ENCODE results near the gene IFI27.
A peak's percentile ranks its signal among the peaks of the same experiment; 100 is the strongest.
"Not testable (repeated sequence)": the region's sequence is repeated elsewhere in the genome, so short reads cannot be mapped to it uniquely, and the experiment has no call there.

IFI27 gene

DNA sequence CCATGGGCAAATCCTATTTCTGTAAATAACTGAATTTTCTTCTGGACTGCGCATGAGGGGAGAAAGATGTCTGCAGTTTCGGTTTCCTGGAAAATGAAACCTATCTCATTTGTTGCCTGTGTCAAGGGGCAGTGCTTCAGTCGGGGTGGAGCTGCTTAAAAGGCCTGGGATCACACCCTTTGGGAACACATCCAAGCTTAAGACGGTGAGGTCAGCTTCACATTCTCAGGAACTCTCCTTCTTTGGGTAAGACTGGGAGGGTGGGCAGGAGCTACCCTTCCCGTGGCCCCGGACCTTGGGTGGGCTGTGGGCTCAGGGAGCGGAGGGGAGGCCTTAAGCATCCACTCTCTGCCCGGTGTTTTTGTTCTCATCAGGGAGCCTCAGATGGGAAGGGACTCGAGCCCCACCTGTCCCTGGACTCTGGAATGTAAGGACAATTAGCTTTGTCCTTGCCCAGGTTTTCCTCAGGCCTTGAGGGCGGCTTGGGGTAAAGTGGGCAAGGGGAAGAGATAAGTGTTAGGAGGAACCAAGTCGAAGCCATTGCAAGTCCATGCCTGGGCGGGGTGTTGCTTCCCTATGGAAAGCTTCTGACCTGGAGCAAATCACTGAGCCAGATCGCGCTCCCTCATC is at the start of gene IFI27:
Gene IFI27, plus strand, starts transcription at position 185 of the 630 bp plus-strand sequence.
- peak; percentile 35 for DNase-seq

DNA sequence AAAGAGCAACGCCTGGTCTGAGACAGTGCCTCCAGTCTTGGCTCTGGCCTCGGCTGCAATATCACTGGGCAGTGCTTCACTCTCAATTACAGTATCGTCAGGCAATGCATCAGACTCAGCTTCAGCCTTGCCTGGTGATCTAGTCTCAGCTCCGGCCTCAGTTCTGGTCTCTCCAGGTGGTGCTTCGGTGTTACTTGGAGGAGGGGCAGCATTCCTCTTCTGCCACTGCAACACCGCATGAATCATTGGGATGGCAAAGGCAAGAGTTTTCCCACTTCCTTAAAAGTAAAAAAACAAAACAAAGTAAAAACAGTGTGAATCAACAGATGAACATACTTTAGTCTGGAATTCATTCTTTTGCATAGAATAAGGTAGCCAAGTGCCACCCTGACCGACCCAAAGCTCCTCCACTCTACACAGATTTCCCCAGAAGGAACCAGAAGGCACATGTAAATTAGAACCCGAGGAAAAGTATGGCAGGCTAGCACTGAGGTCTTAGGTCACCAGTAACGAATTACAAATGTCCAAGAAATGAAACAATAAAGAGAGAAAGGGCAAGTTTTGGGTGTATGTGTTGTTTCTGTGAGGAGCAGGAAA is 48.1 kb upstream of the IFI27 start:
- peak; percentile 51 for DNase-seq

DNA sequence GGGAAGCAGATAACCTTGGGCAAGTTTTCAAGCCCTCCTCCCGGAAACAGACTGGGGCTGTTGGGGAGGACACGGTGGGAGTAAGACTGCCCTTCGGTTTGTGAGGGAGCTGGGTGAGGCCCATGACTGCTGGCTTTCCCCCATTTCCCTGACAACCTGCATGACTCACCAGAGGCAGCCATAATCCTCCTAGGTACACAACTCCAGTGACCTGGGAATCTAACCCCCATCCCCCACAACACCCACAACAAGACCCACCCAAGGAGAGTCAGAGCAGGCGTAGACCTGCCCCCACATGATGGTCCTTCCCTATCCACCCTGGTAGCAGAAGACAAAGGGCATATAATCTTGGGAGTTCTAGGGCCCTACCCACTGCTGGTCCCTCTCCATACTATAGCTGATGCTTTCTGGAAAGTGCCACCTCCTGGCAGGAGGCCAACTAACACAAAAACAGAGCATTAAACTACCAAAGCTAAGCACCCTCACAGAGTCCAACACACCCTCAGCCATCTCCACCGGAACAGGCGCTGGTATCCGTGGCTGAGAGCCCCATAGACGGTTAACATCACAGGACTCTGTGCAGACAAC is 44.4 kb upstream of the IFI27 start:
- DNase-seq = peak; percentile 55

DNA sequence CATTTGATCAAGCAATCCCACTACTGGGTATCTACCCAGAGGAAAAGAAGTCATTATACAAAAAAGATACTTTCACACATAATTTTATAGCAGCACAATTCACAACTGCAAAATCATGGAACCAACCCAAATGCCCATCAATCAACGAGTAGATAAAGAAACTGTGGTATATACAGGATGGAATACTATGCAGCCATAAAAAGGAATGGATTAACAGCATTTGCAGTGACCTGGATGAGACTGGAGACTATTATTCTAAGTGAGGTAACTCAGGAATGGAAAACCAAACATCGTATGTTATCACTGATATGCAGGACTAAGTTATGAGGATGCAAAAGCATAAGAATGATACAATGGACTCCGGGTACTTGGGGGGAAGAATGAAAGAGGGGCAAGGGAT is 38.5 kb upstream of the IFI27 start:
- DNase-seq = not testable (repeated sequence)

DNA sequence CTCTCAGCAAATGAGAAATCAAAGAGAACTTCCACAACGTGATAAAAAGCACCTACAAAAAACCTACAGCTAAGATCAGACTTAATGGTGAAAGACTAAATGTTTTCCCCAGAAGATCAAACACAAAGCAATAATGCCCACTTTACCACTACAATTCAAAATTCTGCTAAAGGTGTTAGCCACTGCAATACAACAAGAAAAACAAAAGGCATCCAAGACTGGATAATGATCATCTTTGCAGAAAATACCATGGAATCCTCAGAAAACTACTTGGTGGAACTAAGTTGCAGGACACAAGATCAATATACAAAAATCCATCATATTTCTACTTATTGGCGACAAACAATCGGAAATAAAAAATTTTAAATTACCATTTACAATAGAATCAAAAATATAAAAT is 36.0 kb upstream of the IFI27 start:
- DNase-seq = no peak

DNA sequence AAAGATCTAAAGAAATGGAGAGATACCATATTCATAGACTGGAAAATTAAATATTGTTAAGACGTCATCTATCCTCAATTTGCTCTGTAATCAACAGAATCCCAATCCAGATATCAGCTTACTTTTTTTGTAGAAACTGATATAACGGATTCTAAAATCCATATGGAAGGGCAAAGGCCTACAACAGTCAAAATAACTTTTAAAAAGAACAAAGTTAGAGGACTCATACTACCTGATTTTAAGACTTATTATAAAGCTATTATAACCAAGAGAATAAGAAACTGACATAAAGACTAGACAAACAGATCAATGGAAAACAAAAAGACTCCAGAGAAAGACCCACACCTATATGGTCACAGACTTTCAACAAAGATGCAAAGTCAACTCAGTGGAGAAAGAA is 35.5 kb upstream of the IFI27 start:
- no peak for DNase-seq

DNA sequence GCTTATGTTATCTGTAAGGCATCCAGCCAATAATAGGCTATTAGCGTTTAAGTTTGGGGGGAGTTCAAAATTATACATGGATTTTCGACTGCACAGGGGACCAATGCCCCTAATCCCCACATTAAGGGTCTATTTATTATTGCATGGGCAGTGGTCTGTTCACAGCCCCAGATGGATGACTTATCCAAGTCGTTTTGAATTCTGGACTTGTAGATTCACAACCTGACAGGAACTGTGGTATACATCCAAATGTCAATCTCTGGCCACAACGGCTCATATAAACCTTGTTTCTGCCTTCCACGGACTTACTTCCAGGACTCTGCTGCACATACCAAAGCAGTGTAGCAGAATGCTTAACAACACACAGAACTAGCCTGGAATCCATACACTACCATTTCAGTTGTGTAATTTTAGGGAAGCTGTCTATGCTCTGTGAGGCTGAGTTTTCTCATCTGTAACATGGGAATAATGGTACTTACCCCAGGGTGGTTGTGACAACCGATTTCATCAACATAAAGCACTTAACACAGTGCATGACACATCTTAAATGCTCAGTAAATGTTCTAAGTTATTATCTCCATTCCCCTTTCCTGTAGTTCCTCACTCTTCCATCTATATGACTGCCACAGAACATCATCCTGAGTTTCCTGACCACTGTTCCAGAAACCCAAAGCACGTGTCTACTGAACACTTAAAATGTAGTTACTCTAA is 33.3 kb upstream of the IFI27 start:
- no peak for DNase-seq

DNA sequence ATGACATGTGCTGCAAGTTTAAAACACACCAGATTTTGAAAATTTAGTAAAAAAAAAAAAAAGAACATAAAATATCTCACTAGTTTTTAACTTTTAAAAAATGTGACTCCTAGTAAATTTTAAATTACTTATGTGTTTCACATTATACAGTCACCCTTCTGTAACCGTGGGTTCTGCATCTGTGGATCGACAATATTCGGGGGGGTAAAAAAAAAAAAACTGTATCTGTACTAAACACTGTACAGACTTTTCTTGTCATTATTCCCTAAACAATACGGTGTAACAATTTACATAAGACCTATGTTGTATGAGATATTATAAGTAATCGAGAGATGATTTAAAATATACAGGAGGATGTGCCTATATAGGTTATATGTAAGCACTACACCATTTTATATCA is 32.7 kb upstream of the IFI27 start:
- no peak for DNase-seq

DNA sequence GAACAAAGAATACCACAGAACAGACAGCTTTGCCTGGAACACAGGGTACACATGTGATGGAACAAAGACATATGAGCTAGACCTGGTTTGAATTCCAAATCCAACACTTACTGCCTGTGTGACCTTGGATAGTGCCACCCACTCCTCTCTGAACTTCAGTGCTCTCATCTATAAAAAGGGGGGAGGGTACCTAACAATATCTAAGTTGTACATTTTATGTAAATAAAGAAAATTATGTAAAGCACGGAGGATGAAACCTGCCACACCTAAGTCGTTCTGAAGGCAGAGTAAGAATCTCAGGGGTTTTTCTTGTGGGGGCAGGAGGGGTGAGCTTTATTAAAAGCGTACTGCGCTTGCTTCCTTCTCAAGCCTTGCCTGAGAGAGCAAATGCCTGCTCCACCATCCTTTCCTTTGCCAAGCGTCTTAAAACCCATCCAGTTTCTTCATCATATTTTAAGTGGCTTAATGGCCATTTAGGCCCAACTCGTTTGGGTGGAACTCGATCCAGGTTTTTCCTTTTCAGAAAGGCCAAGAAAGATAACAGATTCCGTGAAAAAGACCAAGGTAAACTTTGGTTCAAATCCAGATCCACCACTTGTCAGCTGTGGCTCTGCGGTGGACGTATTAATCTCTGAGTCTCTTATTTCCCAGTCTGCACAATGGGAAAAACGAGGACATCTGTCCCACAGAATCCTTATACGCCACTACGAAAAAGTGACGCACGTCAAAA is 30.5 kb upstream of the IFI27 start:
- no peak for DNase-seq

DNA sequence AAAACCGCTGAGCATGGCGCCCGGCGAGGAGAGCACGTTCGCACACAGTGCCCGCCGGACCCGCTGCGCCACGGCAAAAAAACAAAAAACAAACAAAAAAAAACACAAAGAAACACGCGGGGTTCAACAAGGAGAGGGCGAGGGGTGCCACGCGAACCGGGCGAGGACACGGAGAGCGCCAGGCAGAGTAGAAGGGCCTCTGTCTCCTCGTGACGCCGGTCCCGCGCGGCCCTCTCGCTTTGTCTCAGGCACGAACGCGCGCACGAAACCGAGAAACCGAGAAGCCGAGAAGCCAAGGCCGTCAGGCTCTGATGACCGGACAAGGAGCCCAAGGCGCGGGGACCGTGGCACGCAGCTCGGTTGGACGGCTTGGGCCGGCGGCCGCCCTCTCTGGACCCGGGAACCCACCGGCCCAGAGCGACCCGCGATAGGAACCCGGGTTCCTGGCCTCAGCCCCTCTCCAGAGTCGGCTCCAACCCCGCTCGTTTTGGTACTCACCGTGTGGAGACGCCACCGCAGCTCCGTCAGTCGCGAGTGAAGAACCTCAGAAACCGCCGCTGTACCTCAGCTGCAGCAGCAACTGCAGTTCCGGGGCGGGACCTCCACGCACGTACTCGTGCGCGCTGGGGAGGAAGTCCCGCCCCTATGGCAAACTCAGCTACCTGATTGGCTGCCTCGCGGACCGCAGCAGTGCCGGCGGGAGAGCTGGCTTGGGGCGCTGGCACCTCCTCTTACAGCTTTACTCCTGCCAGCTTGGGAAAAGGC is 29.7 kb upstream of the IFI27 start, which contains the start of the genes DDX24 and IFI27L1:
Gene DDX24, minus strand, starts transcription at position 582 of the 765 bp plus-strand sequence. CDS start 1,460 bp downstream, outside the sequence.
Gene IFI27L1, plus strand, starts transcription at position 690 of the 765 bp plus-strand sequence. CDS start 15,628 bp downstream, outside the sequence.
- peak; percentile 96 for DNase-seq

DNA sequence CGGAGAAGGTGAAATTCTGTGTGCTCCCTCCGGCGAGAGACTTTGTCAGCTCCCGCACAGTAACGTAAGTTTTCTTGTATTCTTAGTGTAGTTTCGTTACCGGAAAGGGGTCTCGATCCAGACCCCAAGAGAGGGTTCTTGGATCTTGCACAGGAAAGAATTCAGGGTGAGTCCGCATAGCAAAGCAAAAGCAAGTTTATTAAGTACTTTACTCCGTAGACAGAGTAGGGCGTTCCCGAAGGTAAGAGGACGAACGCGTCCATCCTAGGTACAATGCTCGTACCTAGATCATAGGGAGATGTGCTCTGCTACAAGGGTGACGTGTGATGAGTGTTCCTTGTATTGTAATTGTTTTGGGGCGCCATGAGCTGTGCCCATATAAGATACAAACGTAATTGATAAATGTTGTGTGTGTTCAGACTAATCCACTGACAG is 29.1 kb upstream of the IFI27 start:
- no peak for DNase-seq

DNA sequence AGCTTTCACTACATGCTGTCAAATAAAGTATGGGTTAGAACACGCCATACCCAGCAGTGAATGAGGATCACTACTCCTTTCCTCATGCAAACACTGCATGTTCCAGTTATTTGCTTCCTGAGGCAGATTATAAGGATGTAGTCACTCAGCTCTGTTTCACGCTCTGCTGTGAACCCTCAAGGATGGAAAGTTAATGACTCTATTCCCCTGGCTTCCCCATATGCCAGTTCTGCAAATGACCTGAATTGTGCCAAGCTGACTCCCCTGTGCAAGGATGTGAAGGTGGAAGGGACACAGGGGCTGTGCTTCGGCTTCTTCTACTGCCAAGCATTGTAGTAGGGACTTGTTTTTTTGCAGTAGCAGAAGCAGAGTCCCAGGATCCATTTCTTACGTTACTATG is 22.6 kb upstream of the IFI27 start:
- no peak for DNase-seq

DNA sequence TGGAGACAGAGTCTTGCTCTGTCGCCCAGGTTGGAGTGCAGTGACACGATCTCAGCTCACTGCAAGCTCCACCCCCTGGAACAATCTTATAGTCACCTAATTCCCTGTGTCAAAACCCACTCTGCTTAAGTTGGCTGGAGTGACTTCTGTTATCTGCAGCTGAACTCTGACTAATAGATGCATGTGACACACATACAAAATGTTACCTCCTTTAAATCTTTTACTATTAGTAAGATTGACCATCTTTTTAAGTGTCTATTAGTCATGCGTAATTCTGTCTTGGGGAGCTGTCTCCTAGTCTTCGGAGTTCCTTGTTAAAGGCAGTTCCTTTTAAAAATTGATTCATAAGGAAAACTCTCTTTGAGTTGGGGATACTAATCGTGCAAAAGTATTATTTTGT is 22.0 kb upstream of the IFI27 start:
- no peak for DNase-seq

DNA sequence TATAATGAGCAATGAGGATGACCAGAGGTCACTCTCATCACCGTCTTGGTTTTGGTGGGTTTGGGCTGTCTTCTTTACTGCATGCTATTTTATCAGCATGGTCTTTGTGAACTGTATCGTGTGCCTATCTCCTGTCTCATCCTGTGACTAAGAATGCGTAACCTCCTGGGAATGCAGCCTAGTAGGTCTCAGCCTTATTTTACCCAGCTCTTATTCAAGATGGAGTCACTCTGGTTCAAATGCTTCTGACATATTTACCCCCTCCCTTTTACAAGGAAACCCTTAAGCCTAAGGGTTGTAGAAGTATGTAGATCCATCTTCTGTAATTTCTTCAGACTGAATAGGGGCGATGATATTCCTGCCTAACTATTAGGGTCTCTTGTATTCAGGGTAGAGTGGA is 21.1 kb upstream of the IFI27 start:
- no peak for DNase-seq

DNA sequence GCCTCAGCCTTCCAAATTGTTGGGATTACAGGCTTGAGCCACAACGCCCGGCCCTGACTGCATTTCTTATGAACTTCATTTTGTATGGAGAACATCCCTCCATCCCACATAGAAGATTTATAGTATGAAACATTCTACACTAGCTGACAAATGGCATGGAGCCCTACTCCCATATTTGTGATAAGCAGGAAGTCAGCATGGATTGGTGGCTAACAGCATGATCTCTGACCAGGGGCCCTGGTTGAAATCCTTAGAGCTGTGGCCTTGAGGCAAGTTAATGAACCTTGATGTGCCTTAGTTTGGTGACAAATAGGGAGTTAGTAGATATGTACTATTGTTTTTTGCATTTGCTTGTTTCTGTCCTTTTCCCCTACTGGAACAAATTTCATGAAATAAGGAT is 17.1 kb upstream of the IFI27 start:
- no peak for DNase-seq

DNA sequence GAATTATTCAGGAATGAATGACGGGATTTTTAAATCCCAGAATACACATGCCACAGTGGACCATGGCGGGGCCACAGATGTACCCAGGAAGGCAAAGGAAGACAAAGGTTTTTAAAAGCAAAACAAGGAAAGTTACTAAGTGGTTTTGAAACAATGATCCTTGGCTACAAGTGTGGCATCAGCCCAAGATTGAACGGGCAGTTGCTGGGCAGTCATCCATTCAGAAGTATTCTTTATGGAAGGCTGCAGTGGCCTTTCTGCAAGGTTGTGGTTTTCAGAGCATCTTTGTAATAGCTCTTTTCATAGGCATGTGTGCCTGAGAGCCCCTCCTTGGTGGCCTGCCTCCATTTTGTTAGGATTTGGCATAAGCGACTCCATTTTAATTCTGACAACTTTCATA is 13.4 kb upstream of the IFI27 start:
- no peak for DNase-seq

DNA sequence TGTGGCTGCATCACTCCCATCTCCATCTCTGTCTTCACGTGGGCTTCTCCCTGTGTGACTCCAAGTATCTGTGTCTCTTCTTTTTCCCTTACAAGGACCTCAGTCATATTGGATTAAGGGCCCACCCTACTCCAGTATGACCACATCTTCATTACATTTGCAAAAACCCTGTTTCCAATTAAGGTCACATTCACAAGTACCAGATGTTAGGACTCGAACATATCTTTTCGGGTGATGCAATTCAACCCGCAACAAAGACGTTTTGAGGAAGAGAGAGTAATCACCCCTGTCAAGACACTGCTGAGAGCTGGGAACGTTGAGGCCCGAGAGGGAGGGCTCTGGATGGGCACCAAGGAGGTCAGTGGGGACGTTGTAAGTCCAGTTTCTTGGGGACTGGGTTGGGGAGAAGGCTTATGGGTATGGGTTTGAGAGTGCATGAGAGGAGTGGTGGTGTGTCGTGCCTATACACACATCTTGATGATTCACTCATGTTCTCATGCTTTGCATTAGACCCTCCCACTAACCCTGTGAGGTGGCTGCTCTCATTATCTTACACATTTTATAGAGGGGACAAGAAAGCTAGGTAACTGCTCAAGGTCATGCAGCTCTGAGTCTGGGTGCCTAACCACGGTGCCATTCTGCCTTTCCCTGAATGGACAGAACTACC is 12.1 kb upstream of the IFI27 start:
- no peak for DNase-seq

DNA sequence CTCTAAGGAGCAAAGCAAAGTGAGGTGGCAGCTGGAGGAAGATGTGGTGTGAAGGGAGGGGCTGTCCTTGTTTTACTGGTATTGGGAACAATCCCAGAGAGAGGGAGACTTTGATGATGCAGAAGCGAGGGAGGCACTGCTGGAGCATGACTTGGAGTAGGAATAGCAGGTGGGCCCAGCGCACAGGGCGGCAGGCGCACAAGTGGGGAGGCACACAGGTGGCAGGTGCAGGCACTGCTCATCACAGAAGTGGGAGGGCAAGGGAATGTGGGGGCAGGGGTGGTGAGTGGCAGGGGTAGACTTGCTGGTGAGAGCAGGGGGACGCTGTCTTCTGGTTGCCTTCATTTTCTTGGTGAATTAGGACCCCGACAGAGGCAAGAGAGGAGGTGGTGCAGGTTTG is 11.5 kb upstream of the IFI27 start:
- DNase-seq = no peak

DNA sequence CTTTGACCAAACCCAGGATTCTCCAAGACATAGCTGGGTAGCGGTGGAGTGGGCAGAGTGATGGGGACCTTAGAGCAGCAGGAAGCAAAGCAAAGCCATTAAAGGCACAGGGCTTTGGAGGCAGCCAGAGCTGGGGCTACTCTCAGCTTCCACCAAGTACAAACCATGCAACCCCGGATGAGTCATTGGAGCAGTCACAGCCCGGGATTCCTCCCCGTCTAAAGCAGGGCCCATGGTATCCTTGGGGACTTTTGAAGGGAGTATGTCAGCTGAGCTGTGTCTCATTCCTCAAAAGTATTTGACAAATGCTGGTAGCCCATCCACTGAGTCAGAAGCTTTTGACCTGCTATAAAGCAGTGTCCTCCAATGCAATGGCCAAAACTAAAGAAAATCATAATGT is 9.7 kb upstream of the IFI27 start:
- peak; percentile 85 for DNase-seq

DNA sequence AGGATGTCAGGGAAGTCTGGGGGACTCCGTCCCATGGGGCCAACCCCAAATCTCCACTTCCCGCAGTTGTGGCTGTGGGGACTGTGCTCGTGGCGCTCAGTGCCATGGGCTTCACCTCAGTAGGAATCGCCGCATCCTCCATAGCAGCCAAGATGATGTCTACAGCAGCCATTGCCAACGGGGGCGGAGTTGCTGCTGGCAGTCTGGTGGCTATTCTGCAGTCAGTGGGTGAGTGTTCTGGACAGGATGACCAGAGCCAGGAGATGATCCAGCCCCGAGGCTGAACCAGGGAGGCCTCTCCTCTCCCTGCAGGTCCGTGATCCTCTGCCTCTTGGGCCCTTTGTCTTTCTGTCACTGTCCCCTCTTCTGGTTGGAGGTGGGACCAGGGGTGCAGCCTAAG is 8.8 kb upstream of the IFI27 start:
- DNase-seq = no peak

DNA sequence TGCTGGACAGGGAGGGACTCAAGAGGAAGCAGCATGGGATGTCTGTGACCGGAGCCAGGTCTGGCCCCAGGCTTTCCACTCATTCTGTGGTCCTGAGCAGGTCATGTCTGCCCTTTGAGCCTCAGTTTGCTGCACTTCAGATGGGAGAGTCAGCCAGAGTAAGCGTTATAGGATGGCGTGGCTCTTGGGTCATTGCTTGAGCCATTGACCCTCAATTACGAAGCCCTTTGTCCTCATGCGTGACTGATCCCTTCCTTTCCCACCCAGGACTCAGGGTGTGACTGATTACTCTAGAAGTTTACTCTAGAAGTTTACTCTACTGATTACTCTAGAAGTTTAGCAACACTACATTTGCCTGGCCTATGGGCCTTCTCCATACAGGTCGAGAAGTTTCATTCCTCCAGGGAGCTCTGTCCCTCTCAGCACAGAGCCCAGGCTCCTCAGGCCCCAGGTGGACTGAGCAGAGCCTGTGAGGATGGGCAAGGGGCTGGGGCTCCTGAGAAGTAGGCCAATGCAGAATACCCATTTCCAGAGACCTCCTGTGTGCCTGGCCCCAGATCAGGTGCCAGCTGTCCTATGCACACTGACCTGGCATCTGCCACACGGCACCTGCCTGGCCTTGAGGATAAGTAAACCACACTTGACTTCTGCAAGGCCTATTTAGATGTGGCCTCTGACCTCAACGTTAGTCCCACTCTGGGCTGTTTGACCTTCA is 7.6 kb upstream of the IFI27 start:
- DNase-seq = no peak
